SW480 (cell line): Measurements from ENCODE around the gene TSPAN18.
"Not testable (repeated sequence)": the region's sequence is repeated elsewhere in the genome, so short reads cannot be mapped to it uniquely, and the experiment has no call there.

Experiments used
- DNase-seq: peaks from one replicate; pipeline ENCODE4 v3.0.0-alpha.2; 2016; ENCODE audit warnings: low spot score

TSPAN18 gene

GRCh38 chr11:44868455-44869421 lies 142.0 kb downstream of the TSPAN18 start:
- no peak for DNase-seq

GRCh38 chr11:44870181-44870580 lies 143.4 kb downstream of the TSPAN18 start:
- DNase-seq: no peak

- DNase-seq: no peak
These were observed 143.9 kb downstream of the TSPAN18 start for GRCh38 chr11:44870615-44871176.

GRCh38 chr11:44871682-44872081 lies 144.9 kb downstream of the TSPAN18 start:
- not testable (repeated sequence) for DNase-seq

- no peak for DNase-seq
These were observed 145.8 kb downstream of the TSPAN18 start for GRCh38 chr11:44872556-44872955.

- DNase-seq: no peak
These were observed 146.8 kb downstream of the TSPAN18 start for GRCh38 chr11:44873537-44873936.

GRCh38 chr11:44874284-44874683 lies 147.5 kb downstream of the TSPAN18 start:
- no peak for DNase-seq

GRCh38 chr11:44875037-44875436 lies 148.3 kb downstream of the TSPAN18 start:
- DNase-seq: no peak

GRCh38 chr11:44876194-44876723 lies 149.5 kb downstream of the TSPAN18 start:
- no peak for DNase-seq

- DNase-seq: no peak
These were observed 150.1 kb downstream of the TSPAN18 start for GRCh38 chr11:44876906-44877305.

- DNase-seq: no peak
These were observed 151.1 kb downstream of the TSPAN18 start for GRCh38 chr11:44877571-44878497.

- no peak for DNase-seq
These were observed 151.9 kb downstream of the TSPAN18 start for GRCh38 chr11:44878711-44879110.

GRCh38 chr11:44879432-44879831 lies 152.7 kb downstream of the TSPAN18 start:
- no peak for DNase-seq

- no peak for DNase-seq
These were observed 153.7 kb downstream of the TSPAN18 start for GRCh38 chr11:44880511-44880910.

- no peak for DNase-seq
These were observed 154.2 kb downstream of the TSPAN18 start for GRCh38 chr11:44880953-44881352.

GRCh38 chr11:44883277-44883676 lies 156.5 kb downstream of the TSPAN18 start:
- peak; percentile 88 for DNase-seq

- no peak for DNase-seq
These were observed 157.3 kb downstream of the TSPAN18 start for GRCh38 chr11:44884056-44884455.

GRCh38 chr11:44885065-44885810 lies 158.5 kb downstream of the TSPAN18 start:
- no peak for DNase-seq

- DNase-seq: no peak
These were observed 159.4 kb downstream of the TSPAN18 start for GRCh38 chr11:44885919-44886789.

- DNase-seq: no peak
These were observed 160.0 kb downstream of the TSPAN18 start for GRCh38 chr11:44886790-44887140.
